HepG2 (cell line): ENCODE results near the gene MYBPC2. TPM values are rescaled to one million over a fixed set of nuclear protein-coding genes. Genes with fewer than 3 reads are reported as not detected.

Experiments
- ARID5B ChIP-seq: IDR thresholded peaks from 2 replicates; pipeline ENCODE4 v1.4.0; 2020; ENCODE audit warnings: mild to moderate bottlenecking, missing genetic modification reagents
- GFI1 ChIP-seq: sonication (generic); formaldehyde crosslinking; IDR thresholded peaks from 2 replicates; pipeline ENCODE4 v1.5.0; 2020; ENCODE audit warnings: missing genetic modification reagents, mild to moderate bottlenecking, borderline replicate concordance
- MAFG ChIP-seq: sonication (generic); formaldehyde crosslinking; IDR thresholded peaks from 2 replicates; pipeline ENCODE4 v1.5.1; 2020; ENCODE audit warnings: mild to moderate bottlenecking, missing genetic modification reagents
- MEF2D ChIP-seq: sonication (generic); formaldehyde crosslinking; IDR thresholded peaks from 2 replicates; pipeline ENCODE4 v1.5.1; 2020; ENCODE audit warnings: mild to moderate bottlenecking, missing genetic modification reagents
- NFYC ChIP-seq: IDR thresholded peaks from 2 replicates; pipeline ENCODE4 v1.6.1; 2016; ENCODE audit warnings: missing genetic modification reagents, missing compliant biosample characterization
- POGZ ChIP-seq: sonication (generic); formaldehyde crosslinking; IDR thresholded peaks from 2 replicates; pipeline ENCODE4 v1.4.0; 2020; ENCODE audit warnings: mild to moderate bottlenecking, missing genetic modification reagents
- SMAD9 ChIP-seq: sonication (generic); formaldehyde crosslinking; IDR thresholded peaks from 2 replicates; pipeline ENCODE4 v1.5.1; 2020; ENCODE audit warnings: mild to moderate bottlenecking, missing genetic modification reagents
- ZBTB10 ChIP-seq: sonication (generic); formaldehyde crosslinking; IDR thresholded peaks from 2 replicates; pipeline ENCODE4 v1.4.0; 2020; ENCODE audit warnings: missing genetic modification reagents, borderline replicate concordance
- ZFAT ChIP-seq: sonication (generic); formaldehyde crosslinking; conservative IDR thresholded peaks from 2 replicates; pipeline ENCODE4 v1.8.1; 2023; ENCODE audit warnings: missing genetic modification reagents, inconsistent platforms
- ZHX2 ChIP-seq, 2 experiments: sonication (generic) in 1 of 2; formaldehyde crosslinking in 1 of 2; IDR thresholded peaks; 2 replicates each; pipeline versions ENCODE4 v1.6.1 to v1.9.0; 2014 to 2022; ENCODE audit warnings: antibody characterized with exemption in 1 of 2, borderline replicate concordance in 1 of 2, inconsistent platforms in 1 of 2, low read depth in 1 of 2, missing genetic modification reagents in 1 of 2
- ZNF235 ChIP-seq: sonication (generic); formaldehyde crosslinking; IDR thresholded peaks from 2 replicates; pipeline ENCODE4 v1.8.1; 2023; ENCODE audit warnings: mild to moderate bottlenecking, missing genetic modification reagents, borderline replicate concordance
- ZNF354B ChIP-seq: sonication (generic); formaldehyde crosslinking; IDR thresholded peaks from 2 replicates; pipeline ENCODE4 v1.8.0; 2022; ENCODE audit warnings: mild to moderate bottlenecking, missing genetic modification reagents
- ZNF367 ChIP-seq: sonication (generic); formaldehyde crosslinking; IDR thresholded peaks from 2 replicates; pipeline ENCODE4 v1.4.0; 2020; ENCODE audit warnings: missing genetic modification reagents, borderline replicate concordance
- ZNF746 ChIP-seq: sonication (generic); formaldehyde crosslinking; IDR thresholded peaks from 2 replicates; pipeline ENCODE4 v1.8.0; 2022; ENCODE audit warnings: mild to moderate bottlenecking, missing genetic modification reagents
- ZNF891 ChIP-seq: sonication (generic); formaldehyde crosslinking; IDR thresholded peaks from 2 replicates; pipeline ENCODE4 v1.5.0; 2020; ENCODE audit warnings: mild to moderate bottlenecking, missing genetic modification reagents
- ZSCAN21 ChIP-seq: sonication (generic); formaldehyde crosslinking; IDR thresholded peaks from 2 replicates; pipeline ENCODE4 v1.8.0; 2022; ENCODE audit warnings: mild to moderate bottlenecking, missing genetic modification reagents, moderate library complexity, borderline replicate concordance
- polyA plus RNA-seq, 8 experiments: library from polyadenylated mRNA; depleted of rRNA in 3 of 8; stranded (reverse) in 7 of 8; unstranded in 1 of 8; fragments of >200 nt; fragmentation: Illumina TruSeq in 4 of 8; extraction: Trizol in 4 of 8; gene quantifications; 2 replicates each; pipeline versions ENCODE4 v1.2.1 to v1.2.3, GENCODE V29; 2011 to 2016; ENCODE audit warnings: low read depth in 4 of 8, missing spikeins in 1 of 8, mixed read lengths in 1 of 8; ENCODE audit not compliant: insufficient read depth in 1 of 8
- total RNA-seq, 5 experiments: library from RNA; depleted of rRNA; stranded (reverse); fragments of >200 nt; fragmentation: Illumina TruSeq; extraction: Trizol; gene quantifications; 2 replicates each; pipeline ENCODE4 v1.2.3, GENCODE V29; 2016; ENCODE audit warnings: low read depth in 1 of 5

Gene MYBPC2
- total and polyA plus RNA-seq, 2 of the 13 experiments (the other 11 are each of a cell fraction or from before 2014, with no cell fraction given): not detected

GRCh38 chr19:50511069-50511822 lies 78.6 kb downstream of the MYBPC2 start, which contains the start of gene JOSD2 (continued):
- TF ChIP-seq ZHX2 (IDR thresholded peaks at IDR 0.05; ENCODE audit: low read depth): peak; percentile 99
- TF ChIP-seq ZHX2 (CRISPR knock-in tag; IDR thresholded peaks at IDR 0.05; ENCODE audit: borderline replicate concordance): no peak
- no peak for TF ChIP-seq ZNF367
- no peak for TF ChIP-seq SMAD9
- no peak for TF ChIP-seq ZFAT (CRISPR knock-in tag)
- TF ChIP-seq ZBTB10 (CRISPR knock-in tag): no peak
- TF ChIP-seq NFYC (CRISPR knock-in tag): peak; percentile 46; the same call in 1 of the 2 replicates
- TF ChIP-seq ZNF891 (CRISPR knock-in tag): peak; percentile 17; the same call in 1 of the 2 replicates
- peak; percentile 38; the same call in 1 of the 2 replicates for TF ChIP-seq GFI1
- no peak; the same call in 1 of the 2 replicates for TF ChIP-seq ZSCAN21 (CRISPR knock-in tag)
- 0 out of 2 replicates have a peak, but pooled peaks have one; percentile 57 for TF ChIP-seq ZNF746 (CRISPR knock-in tag)
- TF ChIP-seq MAFG (CRISPR knock-in tag): no peak
- peak; percentile 56 for TF ChIP-seq POGZ
- TF ChIP-seq MEF2D (CRISPR knock-in tag): 0 out of 2 replicates have a peak, but pooled peaks have one; percentile 27
- TF ChIP-seq ARID5B: peak; percentile 8; the same call in 1 of the 2 replicates
- TF ChIP-seq ZNF354B (CRISPR knock-in tag): no peak
- 0 out of 2 replicates have a peak, but pooled peaks have one; percentile 49 for TF ChIP-seq ZNF235 (CRISPR knock-in tag)
